HG03378 (cell line): ENCODE results near the gene ADAMTSL5.
"Not testable (repeated sequence)": the region's sequence is repeated elsewhere in the genome, so short reads cannot be mapped to it uniquely, and the experiment has no call there.

Source experiments
- ATAC-seq: cut with Tn5 transposase; IDR thresholded peaks from one replicate; pipeline ENCODE4 v1.9.1; 2021; ENCODE audit warnings: mild to moderate bottlenecking, moderate library complexity; ENCODE audit not compliant: unreplicated experiment

ADAMTSL5 gene

DNA sequence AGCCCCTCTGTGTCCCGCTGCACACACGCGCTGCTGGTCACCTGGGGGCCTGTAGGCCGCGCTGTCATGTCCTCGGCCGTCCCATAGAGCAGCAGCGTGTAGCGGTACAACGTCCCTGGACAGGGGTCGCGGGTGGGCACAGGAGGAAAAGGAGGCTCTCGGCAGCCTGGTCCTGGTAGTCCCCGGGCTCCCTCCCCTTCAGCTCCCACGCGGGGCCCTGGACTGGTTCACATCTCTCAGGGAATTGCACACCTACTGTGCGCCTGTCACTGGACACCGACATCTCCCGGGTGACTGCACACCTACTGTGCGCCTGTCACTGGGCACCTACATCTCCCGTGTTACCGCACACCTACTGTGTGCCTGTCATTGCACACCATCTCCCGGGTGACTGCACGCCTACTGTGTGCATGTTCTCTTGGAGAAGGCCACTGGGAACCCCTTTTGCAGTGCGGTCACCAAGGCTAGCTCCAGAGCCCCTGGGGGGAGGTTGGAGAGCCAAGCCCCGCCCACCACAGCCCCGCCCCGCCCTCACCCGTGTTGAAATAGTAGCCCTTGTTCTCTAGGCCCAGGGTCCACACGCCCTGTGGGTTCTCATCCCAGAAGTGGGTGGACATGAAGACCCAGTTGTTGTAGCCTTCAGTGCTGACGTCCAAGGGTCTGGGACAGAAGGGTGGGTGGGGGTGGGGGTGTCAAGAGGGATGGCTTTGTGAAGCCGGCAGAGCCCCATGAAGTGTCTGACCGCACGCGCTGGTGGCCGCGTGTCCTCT is 30.3 kb downstream of the ADAMTSL5 start:
- no peak for ATAC-seq

DNA sequence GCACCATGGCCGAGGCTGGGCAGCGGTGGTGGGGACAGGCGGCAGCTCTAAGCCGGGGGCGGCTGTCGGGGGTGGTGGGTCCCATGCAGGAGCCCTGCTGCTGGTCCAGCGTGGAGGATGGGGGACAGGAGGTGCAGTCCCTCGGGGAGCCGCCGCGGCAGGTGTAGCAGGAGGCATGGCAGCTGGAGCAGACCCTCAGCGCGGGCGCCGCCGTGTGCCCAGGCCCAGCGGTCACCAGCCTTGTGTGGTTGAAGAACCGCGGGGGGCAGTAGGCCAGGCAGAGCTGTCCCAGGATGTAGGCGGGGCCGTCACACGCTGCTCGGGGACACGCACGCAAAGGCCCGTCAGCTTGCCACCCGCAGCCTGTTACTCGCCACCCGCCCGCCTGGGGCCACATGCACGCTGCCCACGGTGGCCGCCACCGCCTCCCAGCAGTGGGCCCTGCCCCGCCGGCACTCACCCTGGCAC is 30.9 kb downstream of the ADAMTSL5 start:
- no peak for ATAC-seq

DNA sequence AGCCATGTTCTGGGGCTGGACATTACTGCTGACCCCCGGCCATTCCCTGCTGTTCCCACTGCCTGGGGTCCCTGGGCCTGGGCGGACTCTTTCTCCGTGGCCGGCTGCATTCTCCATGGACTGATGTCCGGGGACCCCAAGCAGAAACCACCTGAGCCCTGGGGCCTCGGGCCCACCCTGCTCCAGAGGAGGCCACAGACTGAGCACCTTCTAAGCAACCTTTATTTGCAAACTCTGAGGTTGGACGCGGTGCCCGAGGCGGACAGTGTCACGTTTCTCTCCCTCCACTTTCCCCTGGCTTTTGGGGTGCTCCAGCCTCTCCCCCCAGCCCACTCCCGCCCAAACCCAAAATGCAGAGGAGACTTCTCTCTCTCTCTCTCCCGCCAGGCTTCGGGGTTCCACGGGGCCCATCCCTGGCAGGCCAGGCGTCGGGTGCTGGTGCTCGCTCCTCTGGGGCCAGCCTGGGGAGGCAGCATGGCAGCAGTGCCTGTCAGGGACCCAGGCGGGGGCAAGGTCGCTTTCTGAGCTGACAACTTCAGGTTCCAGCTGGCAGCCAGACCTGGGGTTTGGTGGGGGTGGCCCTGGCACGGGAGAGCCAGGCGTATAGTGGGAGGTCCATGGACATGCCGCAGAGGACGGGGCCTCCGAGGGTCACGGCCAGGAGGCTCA is 31.5 kb downstream of the ADAMTSL5 start:
- no peak for ATAC-seq

DNA sequence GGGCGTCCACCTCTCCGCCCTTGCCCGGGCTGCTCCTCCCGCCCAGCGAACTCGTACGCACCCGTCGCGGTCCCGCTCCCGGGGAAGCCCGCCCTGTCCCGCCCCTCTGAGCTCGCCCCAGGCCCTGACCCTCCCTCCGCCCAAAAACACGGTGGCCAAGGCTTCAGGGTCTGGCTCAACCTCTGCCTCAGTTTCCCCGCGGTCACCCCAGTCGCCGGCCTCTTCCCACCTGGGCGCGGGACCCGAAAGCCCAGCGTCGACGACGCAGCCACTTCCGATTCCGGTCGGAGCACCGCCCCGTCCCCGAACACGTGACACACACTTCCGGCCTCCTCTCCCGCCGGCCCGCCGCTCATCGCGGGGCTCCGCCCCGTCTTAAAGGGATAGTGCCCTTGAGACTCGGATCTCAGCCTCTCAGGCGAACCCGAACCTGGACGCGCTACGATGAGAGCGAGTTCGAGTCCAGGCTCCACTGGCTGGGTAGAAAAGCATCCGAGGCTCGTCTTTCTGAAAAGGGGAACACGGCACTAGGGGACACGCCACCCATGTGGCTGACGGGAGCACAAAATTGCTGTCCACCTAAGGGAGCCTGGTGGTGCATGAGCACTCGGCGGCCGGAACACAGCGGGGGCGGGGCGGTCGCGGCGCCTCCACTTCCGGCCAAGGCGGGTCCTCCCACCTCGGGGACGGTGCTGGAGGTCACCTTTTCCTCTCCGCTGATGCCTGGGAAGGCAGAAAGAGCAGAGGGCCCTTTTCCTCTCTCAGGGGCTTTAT is 33.7 kb downstream of the ADAMTSL5 start, which contains the start of gene C19orf25:
TSS of gene C19orf25 (minus strand) at position 282 of the 774 bp plus-strand sequence. CDS start 312 bp downstream, outside the sequence.
- peak; percentile 78 for ATAC-seq

DNA sequence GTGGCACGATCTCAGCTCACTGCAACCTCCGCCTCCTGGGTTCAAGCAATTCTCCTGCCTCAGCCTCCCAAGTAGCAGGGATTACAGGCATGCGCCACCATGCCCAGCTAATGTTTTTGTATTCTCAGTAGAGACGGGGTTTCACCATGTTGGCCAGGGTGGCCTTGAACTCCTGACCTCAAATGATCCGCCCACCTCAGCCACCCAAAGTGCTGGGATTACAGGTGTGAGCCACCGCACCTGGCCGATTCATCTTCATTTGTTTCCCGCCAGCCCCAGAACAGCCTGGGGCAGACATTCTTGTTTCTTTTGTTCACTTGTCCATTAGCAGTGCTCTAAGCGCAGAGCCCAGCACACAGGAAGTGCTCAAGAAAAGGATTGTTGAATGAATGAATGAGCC is 35.8 kb downstream of the ADAMTSL5 start:
- ATAC-seq, result not testable (repeated sequence)

DNA sequence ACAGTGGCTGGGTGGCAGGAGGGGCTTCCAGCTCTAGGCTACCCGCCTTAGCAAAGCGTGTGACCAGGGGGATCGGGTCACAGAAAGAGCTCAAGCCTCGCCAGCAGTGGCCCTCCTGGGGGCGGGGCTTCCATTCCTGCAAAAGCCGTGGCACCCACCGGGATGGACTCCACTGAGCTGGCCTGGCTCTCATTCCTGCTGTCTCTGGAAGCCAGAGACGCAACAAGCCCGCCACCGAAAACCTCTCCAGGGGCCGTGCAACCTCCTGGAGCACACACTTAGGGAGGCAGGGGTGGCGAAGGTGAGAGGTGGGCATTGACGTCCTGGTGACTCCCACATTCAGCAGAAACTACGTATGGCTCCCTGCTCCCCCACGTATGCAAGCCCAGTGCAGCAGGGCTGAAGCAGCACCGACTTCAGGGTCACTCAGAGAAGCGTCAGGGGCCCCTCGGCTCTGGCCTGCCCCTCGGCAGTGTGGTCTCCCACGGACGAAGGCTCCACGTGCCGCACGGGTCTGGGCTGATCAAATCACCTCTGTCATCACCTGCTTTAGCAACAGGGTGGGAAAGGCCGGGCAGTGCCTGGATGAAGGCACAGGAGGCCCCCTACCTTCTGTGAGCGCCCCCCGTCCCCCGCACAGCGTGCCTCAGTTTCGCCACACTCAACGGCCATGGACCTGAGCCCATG is 36.9 kb downstream of the ADAMTSL5 start:
- ATAC-seq, result no peak

DNA sequence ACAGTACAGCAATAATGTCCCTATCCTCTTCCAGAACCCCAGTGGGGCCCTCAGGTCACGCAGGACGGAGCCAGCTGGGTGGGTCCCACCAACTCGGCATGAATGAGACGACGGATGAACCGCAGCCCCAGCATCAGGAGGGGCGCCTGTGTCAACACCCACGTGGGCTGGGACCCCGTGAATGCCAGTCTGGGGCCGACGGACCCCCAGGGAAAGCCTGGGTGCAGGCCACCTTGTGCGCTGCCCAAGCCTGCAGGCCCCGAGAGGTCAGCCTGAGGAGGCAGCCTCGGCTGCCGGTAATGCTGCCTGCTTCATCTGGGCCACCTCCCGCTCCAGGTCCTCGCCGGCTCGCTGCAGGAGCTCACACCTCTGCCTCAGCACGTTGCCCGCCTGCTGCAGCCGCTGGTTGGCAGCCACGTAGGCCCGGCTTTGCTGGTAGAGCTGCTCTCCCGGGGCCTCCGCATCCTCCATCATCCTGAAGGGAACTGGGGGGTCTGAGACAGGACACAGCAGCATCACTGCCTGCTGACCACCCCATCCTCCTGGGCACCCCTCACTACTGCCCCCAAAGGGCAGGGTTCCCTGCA is 38.0 kb downstream of the ADAMTSL5 start:
- ATAC-seq, result no peak

DNA sequence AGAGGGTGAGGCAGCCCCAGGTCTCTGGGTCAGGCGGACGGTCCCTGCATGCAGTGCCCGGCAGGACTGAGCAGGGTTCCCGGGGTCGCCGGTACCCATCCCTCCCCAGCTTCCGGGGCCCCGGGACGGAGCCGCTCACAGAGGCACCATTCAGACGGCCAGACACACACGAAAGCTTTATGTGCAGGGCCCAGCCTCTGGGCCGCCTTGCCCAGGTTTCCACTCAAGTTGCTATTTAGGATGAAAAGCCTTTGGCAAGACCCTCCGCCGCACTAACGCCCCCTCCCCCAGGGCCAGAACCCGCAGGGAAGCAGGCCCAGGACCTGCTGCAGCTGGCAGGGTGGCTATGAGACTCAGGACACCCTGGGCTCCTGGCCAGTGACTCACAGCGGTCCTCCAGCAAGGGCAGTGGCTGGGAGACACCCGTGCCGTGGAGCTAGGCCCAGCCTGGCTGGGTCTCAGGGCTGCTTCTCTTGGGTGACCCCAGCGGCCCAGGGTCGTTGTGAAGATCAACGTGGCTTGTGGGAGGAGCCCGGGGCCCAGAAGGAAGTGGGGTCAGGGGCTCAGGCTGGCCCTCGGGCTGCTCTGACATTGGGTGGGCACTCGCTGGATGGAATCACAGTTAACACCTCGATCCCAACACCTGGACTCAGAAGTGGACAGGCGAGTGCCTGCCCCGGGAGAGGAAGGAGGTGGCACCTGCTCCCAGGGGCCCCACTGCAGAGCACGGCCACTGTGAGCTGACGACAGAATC is 38.6 kb downstream of the ADAMTSL5 start:
- no peak for ATAC-seq

DNA sequence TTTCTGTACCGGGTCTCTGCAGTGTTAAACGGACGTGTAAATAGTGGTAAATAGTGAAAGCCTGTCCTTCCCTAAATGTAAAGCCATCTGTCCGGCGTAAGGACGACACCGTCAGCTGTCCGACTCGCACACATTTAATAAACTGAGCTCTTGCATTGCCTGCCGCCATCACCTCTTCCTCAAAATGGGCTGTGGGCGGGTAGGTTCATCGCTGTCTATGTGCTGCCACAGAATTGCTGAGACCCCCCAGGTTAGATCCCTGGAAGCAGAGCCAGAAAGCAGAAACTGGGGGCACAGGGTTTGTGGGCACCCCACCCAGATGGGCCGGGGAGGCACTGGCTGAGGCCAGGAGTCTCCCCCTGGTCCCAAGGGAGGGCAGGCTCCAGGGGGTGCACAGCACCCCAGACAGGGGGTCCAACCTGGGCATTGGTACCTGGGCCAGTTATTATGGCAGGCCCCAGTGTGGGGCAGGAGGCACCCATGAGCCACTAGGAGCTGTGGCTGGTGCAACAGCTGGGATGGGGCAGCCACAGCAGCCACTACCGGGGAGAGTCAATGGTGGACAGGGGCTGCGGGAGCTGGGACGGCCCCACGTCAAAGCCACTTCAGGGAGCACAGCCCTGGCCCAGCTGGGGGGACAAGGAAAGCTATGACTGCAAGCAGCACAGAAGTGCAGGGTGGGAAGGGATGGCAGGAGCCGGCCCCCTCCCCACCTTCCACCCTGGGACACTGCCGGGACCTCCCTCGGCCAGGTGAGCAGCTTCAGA is 39.6 kb downstream of the ADAMTSL5 start:
- ATAC-seq, result no peak

DNA sequence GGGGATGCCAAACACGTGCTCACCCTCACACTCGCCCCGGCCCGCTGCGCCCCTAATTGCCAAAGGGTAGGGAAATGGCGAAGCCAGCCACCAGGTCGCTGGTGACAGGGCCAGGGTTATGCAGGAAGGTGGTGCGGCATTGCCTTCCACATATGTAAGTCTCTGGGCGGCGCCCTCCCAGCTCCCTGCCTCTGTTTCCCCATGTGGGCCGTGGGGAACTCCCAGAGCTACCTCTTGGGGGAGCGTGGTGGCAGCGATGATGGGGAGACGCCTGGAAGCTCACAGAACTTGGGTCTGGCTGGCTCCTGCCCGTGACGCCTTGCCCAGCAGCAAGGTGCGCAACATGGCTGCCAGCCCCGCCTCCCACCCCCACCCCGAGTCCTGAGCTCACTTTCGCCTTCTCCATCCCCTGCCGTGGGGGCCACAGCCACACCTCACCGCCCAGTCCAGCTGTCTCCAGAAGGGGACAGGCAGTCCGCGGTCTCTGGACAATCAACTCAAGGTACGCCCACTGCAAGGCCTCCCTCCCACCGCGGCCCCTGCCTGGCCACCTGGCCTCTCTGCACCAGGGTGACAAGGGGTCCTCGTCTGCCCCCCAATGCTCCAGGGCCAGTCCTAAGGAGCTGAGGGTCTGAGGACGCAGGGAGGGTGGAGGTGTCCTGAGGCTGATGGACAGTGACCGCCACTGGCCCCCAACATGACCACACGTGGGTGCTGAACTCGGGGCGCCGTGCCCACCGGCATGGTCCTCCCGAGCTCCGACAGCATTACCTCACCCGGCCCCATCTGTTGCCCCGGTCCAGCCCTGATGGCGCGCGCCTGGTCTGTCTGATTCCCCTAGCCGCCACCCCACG is 40.4 kb downstream of the ADAMTSL5 start:
- no peak for ATAC-seq

DNA sequence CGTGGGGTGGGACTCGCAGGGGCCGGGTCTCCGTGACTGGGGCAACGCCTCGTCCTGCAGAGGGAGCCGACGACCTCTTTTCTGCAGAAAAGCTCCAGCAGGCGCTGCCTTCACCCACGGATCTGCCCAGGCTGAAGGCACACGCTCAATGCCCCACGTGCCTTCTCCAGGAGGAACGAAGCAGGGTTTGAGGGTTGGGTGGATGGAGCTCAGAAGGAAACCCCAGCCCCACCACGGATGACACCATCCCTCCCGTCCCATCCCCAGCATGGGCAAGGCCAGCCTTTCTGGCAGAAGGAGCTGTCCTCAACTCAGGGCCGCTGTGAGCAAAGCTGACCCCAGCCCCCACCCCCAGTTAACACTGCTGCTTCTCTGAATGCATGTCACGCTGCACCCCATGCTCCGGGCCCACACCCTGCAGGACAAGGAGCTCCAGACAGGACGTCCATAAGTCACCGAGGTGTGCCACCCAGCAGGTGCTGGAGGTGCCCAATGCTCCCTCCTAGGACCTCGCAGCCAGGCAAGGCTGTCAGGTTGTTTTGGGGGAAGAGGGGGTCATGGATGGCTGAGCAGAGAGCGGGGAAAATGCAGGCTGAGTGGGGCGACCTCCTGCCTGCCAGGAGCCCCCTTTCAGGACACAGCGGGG is 41.2 kb downstream of the ADAMTSL5 start:
- no peak for ATAC-seq

DNA sequence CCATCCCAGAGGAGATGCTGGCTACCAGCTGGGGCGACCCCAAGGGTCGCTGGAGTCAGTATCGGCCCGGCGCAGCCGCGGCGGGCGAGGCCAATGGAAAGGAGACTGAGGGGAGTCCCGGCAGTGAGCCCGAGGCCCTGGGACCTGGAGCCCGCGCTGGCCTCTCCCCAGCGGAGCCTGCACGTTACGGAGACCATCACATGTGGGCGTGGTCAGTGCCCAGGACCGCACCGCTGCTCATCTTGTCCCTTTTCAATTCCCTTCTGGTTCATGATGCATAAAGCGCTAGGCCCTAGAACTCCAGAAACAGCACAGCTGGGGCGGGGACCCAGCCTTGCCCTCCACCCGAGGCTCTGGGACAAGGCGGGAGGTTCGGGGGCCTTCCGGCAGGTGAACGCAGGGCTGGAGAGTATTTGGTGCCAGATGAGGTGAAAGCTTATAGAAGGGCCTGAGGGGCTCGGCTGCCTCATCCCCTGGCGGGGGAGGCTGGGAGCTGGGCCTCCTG is 41.8 kb downstream of the ADAMTSL5 start:
- ATAC-seq, result no peak

DNA sequence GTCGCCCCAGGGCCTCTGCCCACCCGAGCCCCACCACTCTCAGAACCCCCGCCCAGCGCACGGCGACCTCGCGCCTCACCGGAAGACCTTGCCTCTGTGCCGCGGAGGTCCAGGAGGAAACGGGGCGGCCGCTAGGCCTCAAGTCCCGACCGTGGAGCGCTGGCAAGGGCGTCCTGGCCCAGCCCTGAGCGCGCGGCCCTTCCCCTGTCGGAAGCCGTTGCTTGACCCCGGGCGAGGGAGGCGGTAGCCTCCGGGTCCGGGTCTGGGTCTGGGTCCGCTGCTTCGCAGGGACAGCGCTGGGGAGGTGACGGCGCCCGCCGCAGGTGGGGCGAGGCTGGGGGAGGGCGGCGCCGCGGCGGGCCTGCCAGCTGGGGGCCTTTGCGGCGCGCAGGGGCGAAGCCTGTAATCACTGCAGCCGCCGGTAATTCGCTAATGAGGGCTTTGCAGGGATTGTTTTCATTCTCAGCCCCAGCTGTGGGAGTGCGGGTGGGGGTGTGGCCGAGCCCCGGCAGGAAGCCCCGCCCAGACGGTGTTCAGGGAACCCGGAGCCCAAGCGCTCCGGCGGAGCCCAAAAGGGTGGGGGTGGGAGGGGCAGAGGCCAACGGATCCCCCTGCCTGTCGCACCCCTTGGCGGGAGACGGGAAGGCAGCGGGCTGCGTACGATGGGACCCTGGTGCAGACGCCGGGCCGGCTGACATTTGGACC is 42.4 kb downstream of the ADAMTSL5 start:
- ATAC-seq, result no peak

DNA sequence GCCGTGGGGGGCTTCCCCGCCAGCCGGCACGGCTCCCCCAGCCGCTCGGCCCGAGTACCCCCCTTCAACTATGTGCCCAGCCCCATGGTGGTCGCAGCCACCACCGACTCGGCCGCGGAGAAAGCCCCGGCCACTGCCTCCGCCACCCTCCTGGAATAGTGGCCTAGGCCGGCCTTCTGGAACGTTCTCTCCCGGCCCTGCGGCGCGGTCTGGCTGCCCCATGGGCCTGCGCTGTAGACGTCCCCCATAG is 42.8 kb downstream of the ADAMTSL5 start:
- no peak for ATAC-seq

DNA sequence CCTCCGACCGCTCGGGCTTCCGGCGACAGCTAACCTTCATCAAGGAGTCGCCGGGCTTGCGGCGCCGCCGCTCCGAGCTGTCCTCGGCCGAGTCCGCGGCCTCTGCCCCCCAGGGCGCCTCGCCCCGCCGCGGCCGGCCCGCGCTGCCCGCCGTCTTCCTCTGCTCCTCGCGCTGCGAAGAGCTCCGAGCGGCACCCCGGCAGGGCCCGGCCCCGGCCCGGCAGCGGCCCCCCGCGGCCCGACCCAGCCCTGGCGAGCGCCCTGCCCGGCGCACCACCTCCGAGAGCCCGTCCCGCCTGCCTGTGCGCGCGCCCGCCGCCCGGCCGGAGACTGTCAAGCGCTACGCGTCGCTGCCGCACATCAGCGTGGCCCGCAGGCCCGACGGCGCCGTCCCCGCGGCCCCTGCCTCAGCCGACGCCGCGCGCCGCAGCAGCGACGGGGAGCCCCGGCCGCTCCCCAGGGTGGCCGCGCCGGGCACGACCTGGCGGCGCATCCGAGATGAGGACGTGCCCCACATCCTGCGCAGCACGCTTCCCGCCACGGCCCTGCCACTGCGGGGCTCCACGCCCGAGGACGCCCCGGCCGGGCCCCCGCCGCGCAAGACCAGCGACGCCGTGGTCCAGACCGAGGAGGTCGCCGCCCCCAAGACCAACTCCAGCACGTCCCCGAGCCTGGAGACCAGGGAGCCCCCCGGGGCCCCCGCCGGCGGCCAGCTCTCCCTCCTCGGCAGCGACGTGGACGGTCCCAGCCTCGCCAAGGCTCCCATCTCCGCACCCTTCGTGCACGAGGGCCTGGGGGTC is 43.4 kb downstream of the ADAMTSL5 start:
- no peak for ATAC-seq

DNA sequence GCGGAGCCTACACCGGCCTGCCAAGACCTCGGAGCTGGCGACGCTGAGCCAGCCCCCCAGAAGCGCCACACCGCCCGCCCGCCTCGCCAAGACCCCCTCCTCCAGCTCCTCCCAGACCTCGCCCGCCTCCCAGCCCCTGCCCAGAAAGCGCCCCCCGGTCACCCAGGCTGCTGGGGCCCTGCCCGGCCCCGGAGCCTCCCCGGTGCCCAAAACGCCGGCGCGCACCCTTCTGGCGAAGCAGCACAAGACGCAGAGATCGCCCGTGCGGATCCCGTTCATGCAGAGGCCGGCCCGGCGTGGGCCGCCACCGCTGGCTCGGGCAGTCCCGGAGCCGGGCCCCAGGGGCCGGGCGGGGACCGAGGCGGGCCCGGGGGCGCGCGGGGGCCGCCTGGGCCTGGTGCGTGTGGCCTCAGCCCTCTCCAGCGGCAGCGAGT is 44.0 kb downstream of the ADAMTSL5 start:
- no peak for ATAC-seq
